OCI-LY7 (cell line): ENCODE measurements around the gene PLA2G2D. TPM values are rescaled to one million over a fixed set of nuclear protein-coding genes. Genes with fewer than 3 reads are reported as not detected.

ENCODE experiments used
- BruUV-seq: library from RNA; stranded (reverse); fragments of 400-500 nt; replicated peaks from 2 replicates; lab custom pipeline; 2021; lab: Mats Ljungman, UMichigan
- CTCF ChIA-PET: fragments of 300-600 bp; sonication (Branson Sonifier 250); formaldehyde crosslinking; loops from one replicate; lab custom pipeline; 2022; ENCODE audit warnings: antibody characterized with exemption; ENCODE audit not compliant: unreplicated experiment; lab: Charles Lee
- POLR2A ChIA-PET: fragments of 300-600 bp; sonication (Branson Sonifier 250); formaldehyde crosslinking; loops from one replicate; lab custom pipeline; 2022; ENCODE audit warnings: antibody characterized with exemption; lab: Charles Lee
- DNase-seq: peaks from one replicate; pipeline ENCODE4 v3.0.0-alpha.2; 2015; ENCODE audit warnings: low spot score
- H2AFZ ChIP-seq: fragments of 200-600 bp; sonication (generic), shearing (Covaris generic); 2 replicates; pipeline ENCODE4 v1.6.1; 2014; ENCODE audit warnings: mild to moderate bottlenecking, antibody characterized with exemption, low read length, moderate library complexity
- H3K27ac ChIP-seq: fragments of 200-600 bp; sonication (generic); 2 replicates; pipeline ENCODE4 v1.5.1; 2014; ENCODE audit warnings: mixed run types, low read depth, mild to moderate bottlenecking, moderate library complexity, low read length, inconsistent platforms; ENCODE audit not compliant: poor library complexity, severe bottlenecking
- H3K36me3 ChIP-seq: fragments of 200-600 bp; sonication (generic); 2 replicates; pipeline ENCODE4 v1.6.1; 2014; ENCODE audit warnings: mild to moderate bottlenecking, antibody characterized with exemption, low read length, moderate library complexity, mixed read lengths; ENCODE audit not compliant: insufficient read depth
- H3K4me1 ChIP-seq: fragments of 200-600 bp; sonication (generic); 2 replicates; pipeline ENCODE4 v1.5.1; 2014; ENCODE audit warnings: mild to moderate bottlenecking, low read length; ENCODE audit not compliant: insufficient read depth, poor library complexity, severe bottlenecking
- H3K4me2 ChIP-seq: fragments of 200-600 bp; sonication (generic); 2 replicates; pipeline ENCODE4 v1.6.1; 2014; ENCODE audit warnings: mild to moderate bottlenecking, low read length
- H3K4me3 ChIP-seq: fragments of 200-600 bp; sonication (generic); 2 replicates; pipeline ENCODE4 v1.5.1; 2014; ENCODE audit warnings: mild to moderate bottlenecking, low read depth, low read length; ENCODE audit not compliant: poor library complexity, severe bottlenecking
- H3K79me2 ChIP-seq: fragments of 200-600 bp; sonication (generic); 2 replicates; pipeline ENCODE4 v1.6.1; 2016; ENCODE audit warnings: low read depth, mild to moderate bottlenecking, low read length, moderate library complexity, mixed read lengths; ENCODE audit not compliant: insufficient read depth
- H3K9me2 ChIP-seq: fragments of 200-600 bp; sonication (generic); 2 replicates; pipeline ENCODE4 v1.6.1; 2016; ENCODE audit warnings: mild to moderate bottlenecking, low read length, mixed read lengths; ENCODE audit not compliant: insufficient read depth
- H3K9me3 ChIP-seq: fragments of 200-600 bp; sonication (generic); 2 replicates; pipeline ENCODE4 v1.6.1; 2014; ENCODE audit warnings: mild to moderate bottlenecking, mixed run types, low read length, mixed read lengths
- H4K20me1 ChIP-seq: fragments of 200-600 bp; sonication (generic); 2 replicates; pipeline ENCODE4 v1.6.1; 2014; ENCODE audit warnings: mild to moderate bottlenecking, antibody characterized with exemption, low read length, moderate library complexity, mixed read lengths; ENCODE audit not compliant: insufficient read depth
- EZH2phosphoT487 ChIP-seq: fragments of 200-600 bp; sonication (generic); IDR thresholded peaks from 2 replicates; pipeline ENCODE4 v1.6.1; 2018; ENCODE audit warnings: low read depth, borderline replicate concordance, mild to moderate bottlenecking, mixed run types, antibody characterized with exemption, low read length, moderate library complexity, mixed read lengths
- intact Hi-C: fragments of 100-400 bp; cut with micrococcal nuclease; formaldehyde crosslinking; loops from one replicate; pipeline ENCODE4 v1.10.0; 2022; ENCODE audit not compliant: unreplicated experiment
- total RNA-seq, 2 experiments: library from RNA; depleted of rRNA in 1 of 2; stranded (reverse); fragments of >200 nt in 1 of 2; shearing (Covaris generic) in 1 of 2; gene quantifications; 2 replicates each; pipeline ENCODE4 v1.2.3, GENCODE V29; 2014 to 2022
- TF ChIP-seq, protein P1 (sequence below): fragments of 200-600 bp; sonication (generic); conservative IDR thresholded peaks from 2 replicates; pipeline ENCODE4 v1.5.1; 2014; ENCODE audit warnings: mild to moderate bottlenecking, antibody characterized with exemption, low read length, moderate library complexity, mixed read lengths

The PLA2G2D gene
- total RNA-seq, 2 experiments from 2014 or later = not detected

DNA sequence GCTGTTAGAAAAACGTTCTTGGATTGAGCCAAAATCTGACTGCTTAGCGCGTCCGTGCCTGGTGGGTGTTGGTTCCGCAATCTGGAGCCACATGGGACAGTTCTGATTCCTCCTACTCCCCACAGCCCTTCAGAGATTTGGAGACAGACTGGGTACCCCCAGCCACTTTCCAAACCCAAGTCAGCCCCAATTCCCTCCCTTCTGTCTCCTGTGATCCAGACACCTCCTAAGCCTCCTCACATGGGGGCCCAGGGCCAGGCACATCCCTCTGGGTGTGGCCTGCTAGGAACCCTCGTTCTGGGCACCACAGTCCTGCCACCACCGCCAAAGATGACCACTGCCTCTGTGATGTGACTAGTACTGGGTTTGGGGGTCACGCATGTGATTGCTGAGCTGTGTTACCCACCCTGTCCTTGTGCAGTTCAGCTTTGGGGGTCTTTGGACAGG, 44.6 kb downstream of the PLA2G2D start:
- H3K79me2 ChIP-seq = no peaks in the 10 kb centered on the region
- no peaks in the 10 kb centered on the region for H3K9me2 ChIP-seq
- ChIA-PET CTCF (no interaction called here), POLR2A (interaction anchor here (0.5 kb wide), 1 partner anchor 92 kb away, joined by 3 read pairs; no protein-coding TSS in a partner anchor)
- H2AFZ ChIP-seq = no peak overlapping the region
- no peak overlapping the region for H3K4me2 ChIP-seq
- no peak for DNase-seq
- H3K27ac ChIP-seq = no peak overlapping the region
- H3K4me3 ChIP-seq = no peak overlapping the region
- BruUV-seq = no TSS peak
- H3K36me3 ChIP-seq = no peaks in the 10 kb centered on the region
- TF ChIP-seq EZH2phosphoT487 = no peak
- TF ChIP-seq, protein P1, sequence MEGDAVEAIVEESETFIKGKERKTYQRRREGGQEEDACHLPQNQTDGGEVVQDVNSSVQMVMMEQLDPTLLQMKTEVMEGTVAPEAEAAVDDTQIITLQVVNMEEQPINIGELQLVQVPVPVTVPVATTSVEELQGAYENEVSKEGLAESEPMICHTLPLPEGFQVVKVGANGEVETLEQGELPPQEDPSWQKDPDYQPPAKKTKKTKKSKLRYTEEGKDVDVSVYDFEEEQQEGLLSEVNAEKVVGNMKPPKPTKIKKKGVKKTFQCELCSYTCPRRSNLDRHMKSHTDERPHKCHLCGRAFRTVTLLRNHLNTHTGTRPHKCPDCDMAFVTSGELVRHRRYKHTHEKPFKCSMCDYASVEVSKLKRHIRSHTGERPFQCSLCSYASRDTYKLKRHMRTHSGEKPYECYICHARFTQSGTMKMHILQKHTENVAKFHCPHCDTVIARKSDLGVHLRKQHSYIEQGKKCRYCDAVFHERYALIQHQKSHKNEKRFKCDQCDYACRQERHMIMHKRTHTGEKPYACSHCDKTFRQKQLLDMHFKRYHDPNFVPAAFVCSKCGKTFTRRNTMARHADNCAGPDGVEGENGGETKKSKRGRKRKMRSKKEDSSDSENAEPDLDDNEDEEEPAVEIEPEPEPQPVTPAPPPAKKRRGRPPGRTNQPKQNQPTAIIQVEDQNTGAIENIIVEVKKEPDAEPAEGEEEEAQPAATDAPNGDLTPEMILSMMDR = no peak
- no peaks in the 10 kb centered on the region for H3K9me3 ChIP-seq
- peaks cover 20% of the 10 kb centered on the region for H3K4me1 ChIP-seq
- intact Hi-C loops = no loop called here
- no peaks in the 10 kb centered on the region for H4K20me1 ChIP-seq

DNA sequence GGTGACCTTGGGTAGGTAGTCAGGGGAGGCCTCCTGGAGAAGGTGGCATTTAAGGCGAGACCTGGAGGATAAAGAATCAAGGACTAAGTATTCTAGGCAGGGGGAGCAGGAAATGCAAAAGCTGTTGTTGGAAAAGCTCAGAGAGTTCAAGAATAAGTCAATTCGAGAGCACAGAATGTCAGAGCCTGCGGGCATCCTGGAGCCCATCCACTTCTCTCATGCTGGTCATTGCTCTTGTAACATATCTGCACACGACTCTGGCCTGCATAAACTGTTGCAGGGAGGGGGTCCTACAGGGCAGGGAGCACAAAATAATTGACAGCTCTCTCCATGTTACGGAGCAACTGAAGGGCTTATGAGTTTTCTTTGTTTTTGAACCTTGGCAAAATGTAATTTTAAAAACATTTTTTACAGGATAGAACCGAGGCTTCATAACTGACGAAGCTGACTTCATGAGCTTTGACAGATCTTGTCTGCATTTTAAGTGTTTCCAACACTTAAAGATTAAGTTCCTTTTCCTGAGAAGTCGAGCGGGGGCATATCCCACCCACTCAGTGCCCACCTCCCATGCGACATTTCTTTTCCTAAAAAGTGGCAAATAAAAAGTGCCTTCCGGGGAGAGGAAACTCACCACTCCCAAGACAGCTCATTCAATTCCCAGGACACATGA, 45.1 kb downstream of the PLA2G2D start:
- intact Hi-C loops = no loop called here
- no TSS peak for BruUV-seq
- H3K4me1 ChIP-seq = peaks cover 16% of the 10 kb centered on the region

More for the DNA sequence above, 45.1 kb downstream of the PLA2G2D start:
- H3K9me2 ChIP-seq = no peaks in the 10 kb centered on the region
- H3K4me2 ChIP-seq = no peak overlapping the region
- no peak overlapping the region for H2AFZ ChIP-seq
- no peak for DNase-seq
- ChIA-PET CTCF (no interaction called here), POLR2A (interaction anchor here (0.5 to 1.0 kb wide), 2 partner anchors 60 to 92 kb away, joined by 3 read pairs; no protein-coding TSS in a partner anchor)
- TF ChIP-seq, protein P1 = no peak
- TF ChIP-seq EZH2phosphoT487 = no peak
- H3K9me3 ChIP-seq = no peaks in the 10 kb centered on the region
- no peak overlapping the region for H3K4me3 ChIP-seq
- no peaks in the 10 kb centered on the region for H3K79me2 ChIP-seq
- no peaks in the 10 kb centered on the region for H3K36me3 ChIP-seq
- H4K20me1 ChIP-seq = no peaks in the 10 kb centered on the region
- no peak overlapping the region for H3K27ac ChIP-seq
